ENCODE data around the gene STEAP1. TPM values are rescaled to one million over a fixed set of nuclear protein-coding genes. Genes with fewer than 3 reads are reported as not detected.

Gene STEAP1
- total and polyA plus RNA-seq, 12 donors: 0.29 to 3.7 (median 0.92) TPM; not detected in 2

GRCh38 chr7:90188281-90188680, 34.0 kb downstream of the STEAP1 start:
- TF ChIP-seq, protein P1, sequence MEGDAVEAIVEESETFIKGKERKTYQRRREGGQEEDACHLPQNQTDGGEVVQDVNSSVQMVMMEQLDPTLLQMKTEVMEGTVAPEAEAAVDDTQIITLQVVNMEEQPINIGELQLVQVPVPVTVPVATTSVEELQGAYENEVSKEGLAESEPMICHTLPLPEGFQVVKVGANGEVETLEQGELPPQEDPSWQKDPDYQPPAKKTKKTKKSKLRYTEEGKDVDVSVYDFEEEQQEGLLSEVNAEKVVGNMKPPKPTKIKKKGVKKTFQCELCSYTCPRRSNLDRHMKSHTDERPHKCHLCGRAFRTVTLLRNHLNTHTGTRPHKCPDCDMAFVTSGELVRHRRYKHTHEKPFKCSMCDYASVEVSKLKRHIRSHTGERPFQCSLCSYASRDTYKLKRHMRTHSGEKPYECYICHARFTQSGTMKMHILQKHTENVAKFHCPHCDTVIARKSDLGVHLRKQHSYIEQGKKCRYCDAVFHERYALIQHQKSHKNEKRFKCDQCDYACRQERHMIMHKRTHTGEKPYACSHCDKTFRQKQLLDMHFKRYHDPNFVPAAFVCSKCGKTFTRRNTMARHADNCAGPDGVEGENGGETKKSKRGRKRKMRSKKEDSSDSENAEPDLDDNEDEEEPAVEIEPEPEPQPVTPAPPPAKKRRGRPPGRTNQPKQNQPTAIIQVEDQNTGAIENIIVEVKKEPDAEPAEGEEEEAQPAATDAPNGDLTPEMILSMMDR (IDR thresholded peaks at IDR 0.05): no peak
- intact Hi-C loops (cut with DNase I): no loop called here
- DNase-seq (no peak), ATAC-seq (no peak)
- Histone ChIP-seq H3K4me1 (no peaks in the 10 kb centered on the region), H3K27me3 (no peaks in the 10 kb centered on the region), H3K36me3 (no peaks in the 10 kb centered on the region), H3K4me3 (no peak overlapping the region), H3K27ac (no peak overlapping the region), H3K9me3 (peaks cover 0 to 13% (median 0%) of the 10 kb centered on the region in 11 donors)
- WGBS, 2 donors: 62 to 63% methylated on average over 2 of the region's 2 CpGs

DNA sequence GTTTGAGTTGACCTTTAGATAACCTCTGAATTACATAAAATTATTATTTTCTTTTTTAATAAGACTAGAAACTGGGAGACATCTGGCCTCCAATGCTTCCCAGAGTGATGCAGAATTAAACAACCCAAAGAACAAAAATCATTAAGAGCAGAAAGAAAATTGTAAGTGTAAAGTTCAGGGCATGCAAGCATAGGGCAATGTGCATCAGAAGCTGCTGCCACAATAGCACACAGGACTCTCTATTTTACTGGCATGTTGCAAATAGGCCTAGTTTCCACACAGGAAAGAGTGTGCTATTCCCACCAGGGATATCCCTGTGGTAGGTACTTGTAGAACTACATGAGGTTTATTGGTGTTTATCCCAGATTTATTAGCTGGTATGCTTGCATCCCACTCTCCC, 36.7 kb downstream of the STEAP1 start:
- no peak for ATAC-seq
- DNase-seq: no peak
- Histone ChIP-seq H3K9me3 (peaks cover 0 to 13% (median 0%) of the 10 kb centered on the region in 11 donors), H3K36me3 (no peaks in the 10 kb centered on the region), H3K27ac (no peak overlapping the region), H3K4me1 (no peaks in the 10 kb centered on the region), H3K4me3 (no peak overlapping the region), H3K27me3 (no peaks in the 10 kb centered on the region)
- intact Hi-C loops (cut with DNase I): no loop called here
- TF ChIP-seq, protein P1 (IDR thresholded peaks at IDR 0.05): no peak

DNA sequence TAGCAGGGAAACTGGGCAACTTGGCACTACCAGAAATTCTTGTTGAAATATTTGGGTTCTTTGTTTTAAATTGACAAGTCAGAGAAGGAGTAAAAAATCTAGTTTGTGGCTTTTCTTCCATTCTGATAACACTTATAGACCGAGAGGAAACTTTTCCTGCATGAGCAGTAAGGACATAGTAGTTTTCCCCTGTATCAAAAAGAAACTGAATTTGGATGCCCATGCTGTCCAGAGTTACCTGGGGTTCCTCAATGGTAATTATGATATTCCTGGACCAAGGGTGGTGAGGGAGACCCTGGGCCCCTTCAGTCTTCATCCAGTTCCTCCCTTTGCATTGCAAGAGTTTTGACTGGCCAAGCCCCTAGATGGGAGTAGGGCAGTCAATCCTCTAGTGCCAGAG, 37.4 kb downstream of the STEAP1 start:
- no peak for ATAC-seq
- Histone ChIP-seq H3K27ac (no peak overlapping the region), H3K36me3 (no peaks in the 10 kb centered on the region), H3K4me1 (no peaks in the 10 kb centered on the region), H3K27me3 (no peaks in the 10 kb centered on the region), H3K9me3 (peaks cover 0 to 10% (median 0%) of the 10 kb centered on the region in 11 donors), H3K4me3 (no peak overlapping the region)
- 51 to 66% methylated on average over 1 of the region's 1 CpG for WGBS, 2 donors
- TF ChIP-seq, protein P1 (IDR thresholded peaks at IDR 0.05): no peak
- DNase-seq: no peak
- intact Hi-C loops (cut with DNase I): no loop called here

DNA sequence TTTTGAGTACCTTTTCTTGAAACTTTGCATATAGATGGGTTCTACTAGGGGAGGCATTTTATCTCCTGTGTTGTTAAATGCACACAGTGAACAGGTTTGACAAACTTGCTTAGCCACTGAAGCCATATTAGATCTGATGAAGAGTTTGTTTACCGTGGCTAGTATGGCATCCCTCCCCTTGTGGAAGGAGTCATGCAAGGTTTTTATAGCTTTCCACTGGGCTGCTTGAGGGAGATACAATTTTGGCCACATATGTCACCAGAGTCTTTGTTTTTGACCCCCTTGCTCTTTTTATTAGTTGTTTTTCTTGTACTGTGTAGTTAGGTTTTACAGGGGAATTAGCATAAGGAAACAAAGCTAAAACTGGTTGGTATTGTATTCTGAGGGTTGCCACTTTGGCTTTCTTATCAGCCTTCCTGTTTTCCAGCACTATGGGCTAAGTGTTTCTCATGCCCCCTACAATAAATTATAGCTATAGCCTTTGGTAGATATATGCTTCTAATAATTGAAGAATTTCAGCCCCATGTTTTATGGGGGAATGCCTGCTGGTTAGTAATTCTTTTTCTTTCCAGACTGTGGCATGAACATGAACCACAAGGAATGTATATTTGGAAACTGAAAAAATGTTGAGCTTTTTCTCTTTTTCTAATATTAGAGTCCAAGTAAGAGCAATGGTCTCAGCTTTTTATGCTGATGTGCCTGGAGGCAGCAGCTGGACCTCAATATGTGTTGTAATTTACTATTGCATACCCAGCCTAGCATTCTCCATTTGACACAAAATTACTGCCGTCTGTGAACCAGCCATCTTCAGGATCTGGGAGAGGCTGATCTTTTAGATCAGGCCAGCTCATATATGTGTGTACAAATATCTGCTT, 38.8 kb downstream of the STEAP1 start:
- ATAC-seq: no peak
- no peak for DNase-seq
- no peaks in the 10 kb centered on the region for H3K36me3 ChIP-seq
- WGBS, 2 donors: 56 to 78% methylated on average over 2 of the region's 2 CpGs
- no peak overlapping the region for H3K27ac ChIP-seq
- TF ChIP-seq, protein P1 (IDR thresholded peaks at IDR 0.05): no peak
- H3K4me3 ChIP-seq: no peak overlapping the region
- intact Hi-C loops (cut with DNase I): no loop called here
- peaks cover 0 to 10% (median 0%) of the 10 kb centered on the region in 11 donors for H3K9me3 ChIP-seq
- no peaks in the 10 kb centered on the region for H3K27me3 ChIP-seq
- H3K4me1 ChIP-seq: no peaks in the 10 kb centered on the region

Data from heart right ventricle (tissue), 16 donors.